HG03103 (cell line): ENCODE results near the gene HYDIN.

Experiments
- ATAC-seq: cut with Tn5 transposase; IDR thresholded peaks from one replicate; pipeline ENCODE4 v1.9.1; 2021; ENCODE audit warnings: low read depth; ENCODE audit not compliant: unreplicated experiment

The HYDIN gene

DNA sequence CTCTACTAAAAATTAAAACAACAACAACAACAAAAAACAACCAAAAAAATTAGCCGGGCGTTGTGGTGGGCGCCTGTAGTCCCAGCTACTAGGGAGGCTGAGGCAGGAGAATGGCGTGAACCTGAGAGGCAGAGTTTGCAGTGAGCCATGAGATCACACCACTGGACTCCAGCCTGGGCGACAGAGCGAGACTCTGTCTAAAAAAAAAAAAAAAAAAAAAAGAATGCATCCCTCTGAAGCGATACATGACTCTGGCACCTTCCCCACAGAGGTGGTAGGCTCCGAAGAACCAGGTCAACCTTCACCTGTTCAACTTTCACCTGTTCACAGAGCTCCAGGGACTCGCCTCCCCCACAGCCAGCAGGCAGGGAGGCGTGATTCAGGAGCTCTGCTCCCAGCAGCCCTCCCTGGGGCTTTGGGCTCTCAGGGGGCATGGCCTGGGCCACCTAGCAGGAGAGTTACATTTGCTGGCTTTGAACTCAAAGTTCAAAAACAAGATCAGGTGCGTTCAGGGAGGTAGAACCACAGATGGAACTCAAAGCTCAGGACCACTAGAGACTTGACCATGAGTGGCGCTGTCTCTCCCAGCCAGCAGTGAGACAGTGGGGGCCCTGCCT, 435.1 kb downstream of the HYDIN start:
- no peak for ATAC-seq

- peak; percentile 40 for ATAC-seq
Observed at GRCh38 chr16:70793851-70794502, 436.5 kb downstream of the HYDIN start.

DNA sequence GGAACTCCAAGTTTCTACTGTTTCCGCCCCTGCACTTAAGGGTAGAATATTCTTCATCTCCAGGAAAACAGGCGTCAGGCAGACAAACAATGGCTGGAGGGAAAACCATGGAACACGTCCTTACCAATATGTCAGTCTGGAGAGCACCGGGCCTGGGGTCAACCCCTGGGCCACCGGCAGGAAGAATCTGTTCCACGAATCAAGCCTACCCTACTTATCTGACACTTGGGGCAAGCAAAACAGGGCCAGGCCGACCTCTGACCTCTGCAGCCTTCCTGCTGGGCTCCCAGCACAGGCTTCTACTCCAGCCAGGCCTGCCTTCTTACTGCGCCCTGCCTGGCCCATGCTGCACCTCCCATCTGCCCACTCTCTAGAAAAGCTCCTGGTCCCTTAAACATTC, 439.7 kb downstream of the HYDIN start:
- ATAC-seq = no peak

DNA sequence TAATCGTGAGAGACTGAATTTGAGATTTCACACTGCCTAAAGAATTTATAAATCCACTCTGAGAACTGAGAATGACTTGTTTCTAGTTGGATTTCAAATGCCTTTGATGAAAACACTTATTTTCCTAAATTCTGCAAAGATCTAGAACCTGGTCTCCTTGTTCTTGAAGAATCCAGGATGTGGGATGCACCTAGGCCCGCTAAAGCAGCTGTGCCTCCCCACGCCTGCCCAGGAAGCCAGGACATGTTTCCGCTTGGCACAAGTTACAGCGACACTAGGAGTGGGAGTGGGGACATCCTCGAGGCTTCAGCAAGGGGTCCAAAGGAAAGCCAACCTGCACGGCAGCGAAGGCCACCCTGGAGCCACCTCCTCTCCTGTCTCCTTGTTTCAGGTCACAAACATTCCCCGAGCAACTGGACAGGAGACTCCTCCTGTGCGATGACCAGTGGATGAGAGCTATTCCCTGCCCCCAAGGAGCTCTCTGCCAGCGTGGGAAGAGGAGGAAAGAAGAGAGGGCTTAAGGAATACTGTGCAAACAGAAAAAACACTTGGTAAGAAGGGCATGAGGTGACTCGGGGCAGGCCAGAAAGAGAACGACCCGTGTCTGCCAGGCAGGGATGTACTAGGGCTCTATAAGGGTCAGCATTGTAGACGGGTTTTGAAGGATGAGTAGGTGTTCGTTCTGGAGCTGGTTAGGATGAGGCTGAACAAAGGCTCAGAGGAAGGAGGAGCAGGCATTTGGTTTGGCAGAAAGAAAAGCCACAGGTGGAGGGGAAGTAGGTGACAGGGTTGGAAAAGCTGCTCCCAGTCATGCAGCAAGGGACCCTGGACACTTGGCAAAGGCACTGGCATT, 440.7 kb downstream of the HYDIN start:
- ATAC-seq = no peak

- ATAC-seq = no peak
Observed at GRCh38 chr16:70788668-70789594, 441.6 kb downstream of the HYDIN start.

DNA sequence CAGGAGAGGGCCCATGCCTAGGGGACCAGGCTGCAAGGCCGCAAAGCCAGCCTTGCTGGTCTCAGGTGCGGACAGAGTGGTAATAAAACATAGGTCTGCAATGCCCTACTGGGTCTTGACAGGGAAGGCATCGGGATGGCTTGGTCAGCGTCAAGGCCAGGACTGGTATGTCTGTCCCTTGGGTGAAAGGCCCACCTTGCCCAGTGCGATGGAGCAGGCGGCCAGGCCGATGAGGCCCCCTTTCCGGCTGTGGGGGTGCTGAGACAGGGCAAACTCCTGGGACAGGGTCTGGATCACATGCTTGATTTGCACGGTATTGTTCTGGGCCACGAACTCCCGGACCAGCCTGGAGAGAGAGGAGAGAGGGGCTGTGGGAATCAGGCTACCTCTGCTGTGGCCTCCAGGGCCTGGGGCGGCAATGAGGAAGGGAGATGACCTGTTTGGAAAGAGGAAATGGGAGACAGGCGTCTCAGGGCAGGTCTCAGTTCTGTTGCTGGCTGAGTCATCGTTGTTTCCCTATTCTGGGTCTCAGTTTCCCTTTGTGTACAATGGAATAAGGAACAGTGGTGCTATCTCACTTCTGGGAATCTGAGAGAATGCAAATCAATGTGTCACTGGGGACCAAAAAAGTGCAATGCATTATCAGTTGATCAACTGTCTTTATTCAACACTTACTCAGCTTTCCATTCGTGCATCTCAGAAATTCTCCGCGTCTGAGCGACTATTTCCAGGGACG, 444.3 kb downstream of the HYDIN start:
- no peak for ATAC-seq

- no peak for ATAC-seq
Observed at GRCh38 chr16:70784692-70785555, 445.6 kb downstream of the HYDIN start.

GRCh38 chr16:70782237-70782636, 448.3 kb downstream of the HYDIN start:
- no peak for ATAC-seq

DNA sequence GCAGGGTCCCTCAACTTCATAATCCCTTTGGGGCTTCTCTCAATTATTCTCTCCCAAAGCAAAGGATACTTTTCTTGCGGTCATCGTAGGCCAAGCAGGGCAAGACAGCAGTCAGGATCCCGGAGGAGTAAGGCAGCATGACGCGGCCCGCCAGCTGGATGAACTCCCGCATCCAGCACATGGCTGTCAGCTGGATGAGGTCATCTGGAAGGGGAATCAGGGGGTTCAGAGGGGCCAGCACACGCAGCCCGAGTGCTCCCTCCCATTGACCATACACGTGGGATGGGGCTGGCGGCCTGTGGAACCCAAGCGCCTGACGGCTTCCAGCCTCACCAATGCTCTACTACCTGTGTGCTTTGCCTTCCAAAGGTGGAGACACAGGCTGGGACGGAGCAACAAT, 448.7 kb downstream of the HYDIN start:
- no peak for ATAC-seq

DNA sequence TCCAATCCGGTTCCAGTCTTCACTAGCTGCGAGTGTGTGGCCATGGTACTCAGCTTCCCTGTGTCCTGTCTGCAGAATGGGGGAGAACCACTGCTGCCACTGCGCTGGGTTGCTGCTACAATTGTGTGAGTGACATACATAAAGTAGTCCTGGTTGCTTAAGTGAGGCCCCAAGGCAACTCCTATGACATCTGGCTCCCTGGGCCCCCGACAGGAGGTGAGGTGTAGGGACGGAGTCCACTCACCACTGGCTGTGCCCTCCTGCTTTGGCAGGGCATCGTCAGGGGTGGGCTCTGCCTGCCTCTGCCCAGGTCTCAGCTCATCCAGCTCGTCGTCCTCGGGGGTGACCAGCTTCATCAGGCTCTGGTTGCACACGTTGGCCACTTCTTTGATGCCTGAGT, 450.0 kb downstream of the HYDIN start:
- ATAC-seq = no peak

- no peak for ATAC-seq
Observed at GRCh38 chr16:70779361-70779760, 451.2 kb downstream of the HYDIN start.

DNA sequence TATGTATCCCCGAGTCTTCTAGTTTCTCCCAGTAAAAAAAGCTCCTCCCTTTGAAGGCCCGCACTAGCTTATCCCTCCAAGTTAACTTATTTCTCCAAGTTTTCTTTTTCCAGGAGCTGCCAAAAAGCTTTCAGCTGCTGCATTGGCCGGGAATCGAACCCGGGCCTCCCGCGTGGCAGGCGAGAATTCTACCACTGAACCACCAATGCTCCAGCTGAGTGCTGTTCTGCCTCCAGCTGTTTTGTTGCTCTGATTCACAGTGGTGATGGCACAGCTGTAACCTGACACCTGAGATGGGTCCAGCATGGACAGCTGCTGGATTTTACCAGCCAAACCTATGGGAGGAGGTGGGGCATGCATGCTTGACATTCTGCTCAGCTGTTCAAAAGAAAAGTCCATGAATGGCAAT, 451.6 kb downstream of the HYDIN start:
- no peak for ATAC-seq

DNA sequence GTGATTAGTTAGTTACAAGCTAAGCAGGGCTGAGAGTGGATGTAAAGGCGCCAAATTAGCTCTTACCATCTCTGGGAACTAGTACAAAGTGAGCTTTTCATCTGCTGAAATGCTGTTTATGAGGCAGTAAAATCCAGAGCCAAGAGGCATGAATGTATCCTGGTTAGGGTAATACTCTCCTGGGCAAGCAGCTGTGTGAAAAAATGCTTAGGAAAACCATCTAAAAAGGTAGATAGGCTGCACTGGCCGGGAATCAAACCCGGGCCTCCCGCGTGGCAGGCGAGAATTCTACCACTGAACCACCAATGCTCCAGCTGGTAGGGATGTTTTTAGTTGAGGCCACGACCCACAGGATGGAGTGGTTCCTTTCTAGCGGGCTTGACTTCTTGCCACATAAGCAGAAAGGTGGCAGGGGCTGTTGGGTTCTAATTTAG, 452.5 kb downstream of the HYDIN start:
- ATAC-seq = no peak

DNA sequence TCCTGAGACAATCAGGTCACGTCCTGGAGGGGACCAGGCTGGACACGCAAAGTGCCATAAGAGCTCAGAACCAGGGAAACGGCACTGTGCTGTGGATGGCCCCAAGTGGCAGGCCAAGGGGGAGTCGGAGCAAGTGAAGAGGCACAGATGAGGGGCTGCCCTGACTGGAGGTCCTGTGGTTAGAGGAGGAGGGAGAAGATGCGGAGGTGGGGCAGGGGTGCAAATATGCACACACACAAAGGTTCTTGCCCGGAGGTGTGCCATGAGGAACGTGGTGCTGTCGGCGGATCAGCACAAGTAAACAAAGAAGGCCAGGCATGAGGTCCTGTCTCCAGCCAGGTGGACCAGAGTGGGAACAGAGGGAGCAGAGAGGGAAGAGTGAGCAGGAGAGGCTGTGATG, 453.0 kb downstream of the HYDIN start:
- no peak for ATAC-seq

- no peak for ATAC-seq
Observed at GRCh38 chr16:70775399-70775798, 455.1 kb downstream of the HYDIN start.

- ATAC-seq = no peak
Observed at GRCh38 chr16:70774261-70774660, 456.3 kb downstream of the HYDIN start.

GRCh38 chr16:70772493-70772892, 458.0 kb downstream of the HYDIN start:
- no peak for ATAC-seq

GRCh38 chr16:70770626-70771552, 459.6 kb downstream of the HYDIN start:
- peak; percentile 54 for ATAC-seq
